ENCODE measurements around the gene FTSJ1. TPM values are rescaled to one million over a fixed set of nuclear protein-coding genes. Genes with fewer than 3 reads are reported as not detected.
"Not testable (repeated sequence)": the region's sequence is repeated elsewhere in the genome, so short reads cannot be mapped to it uniquely, and the experiment has no call there.

FTSJ1 gene
- 31.7 and 32.5 TPM in 2 replicates for total RNA-seq

DNA sequence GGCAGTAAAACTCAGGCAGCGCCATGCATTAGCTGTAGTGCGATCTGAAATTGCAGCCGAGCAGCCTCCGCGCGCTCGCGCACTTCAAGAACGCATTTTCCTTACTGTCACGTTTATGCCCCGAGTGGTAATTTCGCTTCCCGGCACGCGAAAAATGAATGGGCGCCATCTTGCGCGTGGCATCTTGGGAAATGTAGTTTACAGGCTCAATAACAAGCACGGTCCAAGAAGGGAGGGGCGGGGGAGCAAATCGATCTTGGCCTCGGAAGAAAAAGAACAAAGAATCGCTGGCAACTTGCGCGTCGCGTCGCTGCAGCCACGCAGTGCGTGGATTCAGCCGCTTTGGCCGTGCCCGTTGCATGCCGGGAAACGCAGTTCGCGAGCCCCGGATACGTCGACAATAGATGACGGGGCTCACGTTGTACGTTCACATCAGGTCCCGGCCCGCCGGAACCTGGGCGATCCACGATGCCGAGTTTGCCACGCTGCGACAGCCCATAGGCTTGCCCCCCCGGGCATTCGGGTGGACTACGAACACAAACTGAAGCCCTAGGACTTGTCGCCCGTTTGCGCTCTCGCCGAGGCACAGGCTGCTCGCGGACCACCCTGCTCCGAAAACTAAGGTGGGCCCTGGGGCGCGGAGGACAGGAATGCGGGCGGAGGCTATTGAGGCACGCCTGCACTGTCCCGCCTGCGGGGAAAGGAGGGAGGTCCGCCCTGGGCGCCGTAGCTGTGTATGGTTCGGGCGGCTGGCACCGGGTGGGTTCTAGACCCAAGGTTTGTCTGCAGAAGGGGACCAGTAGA lies at the start of gene FTSJ1:
FTSJ1 (plus strand) TSS at position 426 of the 804 bp plus-strand sequence. CDS start 1,849 bp downstream, outside the sequence.
- peak; percentile 88 to 93 for DNase-seq (ENCODE audit: low read depth in 2 of 2)

- DNase-seq (ENCODE audit: low read depth in 2 of 2) = not testable (repeated sequence)
Observed at GRCh38 chrX:48427027-48427716, 48.8 kb upstream of the FTSJ1 start.

- DNase-seq (ENCODE audit: low read depth in 2 of 2) = not testable (repeated sequence)
Observed at GRCh38 chrX:48429606-48430005, 46.4 kb upstream of the FTSJ1 start.

GRCh38 chrX:48430166-48430565 lies 45.8 kb upstream of the FTSJ1 start:
- DNase-seq (ENCODE audit: low read depth in 2 of 2) = not testable (repeated sequence)

DNA sequence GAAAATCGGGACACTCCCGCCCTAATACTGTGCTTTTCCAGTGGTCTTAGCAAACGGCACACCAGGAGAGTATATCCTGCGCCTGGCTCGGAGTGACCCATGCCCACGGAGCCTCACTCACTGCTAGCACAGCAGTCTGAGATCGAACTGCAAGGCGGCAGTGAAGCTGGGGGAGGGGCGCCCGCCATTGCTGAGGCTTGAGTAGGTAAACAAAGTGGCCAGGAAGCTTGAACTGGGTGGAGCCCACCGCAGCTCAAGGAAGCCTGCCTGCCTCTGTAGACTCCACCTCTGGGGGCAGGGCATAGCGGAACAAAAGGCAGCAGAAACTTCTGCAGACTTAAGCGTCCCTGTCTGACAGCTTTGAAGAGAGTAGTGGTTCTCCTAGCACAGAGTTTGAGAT lies 42.3 kb upstream of the FTSJ1 start:
- not testable (repeated sequence) for DNase-seq (ENCODE audit: low read depth in 2 of 2)

DNA sequence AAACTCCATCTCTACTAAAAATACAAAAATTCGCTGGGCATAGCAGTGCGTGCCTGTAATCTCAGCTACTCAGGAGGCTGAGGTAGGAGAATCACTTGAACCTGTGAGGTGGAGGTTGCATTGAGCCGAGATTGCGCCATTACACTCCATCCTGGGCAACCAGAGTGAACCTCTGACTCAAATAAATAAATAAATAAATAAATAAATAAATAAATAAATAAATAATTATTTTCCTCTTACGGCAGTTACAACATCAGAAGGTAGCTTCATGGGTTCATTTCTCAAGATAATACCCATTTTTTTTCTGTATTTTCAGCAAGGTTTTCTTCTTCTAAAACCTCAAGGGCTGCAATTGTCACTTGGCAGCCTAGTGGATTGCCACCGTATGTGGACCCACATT lies 28.8 kb upstream of the FTSJ1 start:
- DNase-seq (ENCODE audit: low read depth in 2 of 2) = not testable (repeated sequence)

DNA sequence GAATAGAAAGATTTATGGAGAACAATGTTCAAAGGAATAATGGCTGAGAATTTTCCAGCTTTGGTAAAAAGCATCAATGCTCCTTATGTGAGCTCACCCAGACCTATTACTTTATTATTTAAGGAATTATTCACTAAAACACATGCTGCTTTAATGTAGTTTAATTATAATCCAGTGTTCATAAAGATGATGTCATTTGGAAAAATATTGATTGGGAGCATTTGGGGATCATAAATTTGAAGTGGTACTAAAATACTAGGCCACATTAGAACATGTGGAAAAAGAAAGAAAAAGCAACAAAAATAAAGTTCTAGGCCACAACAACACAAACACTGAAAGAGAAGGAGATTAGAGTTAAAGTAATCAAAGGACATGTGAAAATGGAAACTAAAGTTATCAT lies 25.9 kb upstream of the FTSJ1 start:
- DNase-seq (ENCODE audit: low read depth in 2 of 2) = no peak

GRCh38 chrX:48451708-48452107 lies 24.3 kb upstream of the FTSJ1 start:
- no peak for DNase-seq (ENCODE audit: low read depth in 2 of 2)

GRCh38 chrX:48456628-48457331 lies 19.2 kb upstream of the FTSJ1 start:
- no peak for DNase-seq (ENCODE audit: low read depth in 2 of 2)

GRCh38 chrX:48458711-48459110 lies 17.3 kb upstream of the FTSJ1 start:
- no peak for DNase-seq (ENCODE audit: low read depth in 2 of 2)

- no peak for DNase-seq (ENCODE audit: low read depth in 2 of 2)
Observed at GRCh38 chrX:48459483-48459882, 16.5 kb upstream of the FTSJ1 start.

- DNase-seq (ENCODE audit: low read depth in 2 of 2) = no peak
Observed at GRCh38 chrX:48460031-48460430, 16.0 kb upstream of the FTSJ1 start.

GRCh38 chrX:48460606-48461005 lies 15.4 kb upstream of the FTSJ1 start:
- no peak for DNase-seq (ENCODE audit: low read depth in 2 of 2)

GRCh38 chrX:48461830-48462229 lies 14.2 kb upstream of the FTSJ1 start:
- no peak for DNase-seq (ENCODE audit: low read depth in 2 of 2)

DNA sequence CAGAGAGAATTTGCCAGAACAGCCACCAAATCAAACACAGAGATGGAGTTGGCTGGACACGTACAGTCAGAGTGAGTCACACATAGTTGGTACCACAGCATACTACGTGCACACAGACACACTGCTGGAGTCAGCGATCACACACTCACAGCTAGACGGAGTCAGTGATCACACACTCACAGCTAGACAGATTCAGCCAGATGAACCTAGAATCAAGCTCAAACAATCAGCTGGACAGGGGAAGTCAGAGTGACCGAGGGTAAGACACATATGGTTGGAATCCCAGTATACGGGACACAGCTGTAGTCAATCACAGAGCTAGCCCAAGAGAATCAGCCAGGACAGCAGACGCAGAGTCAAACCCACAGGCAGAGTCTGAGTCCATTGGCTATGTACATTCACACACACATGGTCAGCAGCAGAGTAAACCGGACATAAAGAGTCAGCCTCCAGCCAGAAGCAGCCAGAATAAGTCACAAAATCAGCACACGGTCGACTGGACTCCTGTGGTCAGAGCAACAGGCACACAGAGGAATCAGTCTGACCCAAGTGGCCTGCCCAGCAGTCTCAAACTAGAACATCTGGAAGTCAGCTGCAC lies 10.6 kb upstream of the FTSJ1 start:
- peak; percentile 13 to 68 for DNase-seq (ENCODE audit: low read depth in 2 of 2)

DNA sequence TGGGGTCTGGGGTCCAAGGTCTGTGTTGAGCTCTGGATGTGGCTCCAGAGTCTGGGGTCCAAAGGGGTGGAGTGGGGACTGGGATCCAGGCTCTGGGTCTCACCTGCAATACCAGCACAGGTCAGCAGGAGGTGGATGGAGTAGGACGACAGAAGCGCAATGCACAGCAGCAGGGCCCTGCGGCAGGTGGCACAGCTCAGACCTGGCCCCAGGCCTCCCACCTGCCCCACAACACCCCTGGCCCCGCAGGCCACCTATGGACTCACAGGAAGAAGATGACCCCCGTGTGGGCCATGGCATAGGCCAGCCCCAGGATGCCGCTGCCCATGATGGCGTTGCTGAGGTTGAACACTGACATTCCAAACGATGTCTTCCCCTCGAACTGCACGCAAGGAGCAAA lies 9.3 kb upstream of the FTSJ1 start:
- DNase-seq (ENCODE audit: low read depth in 2 of 2) = no peak

- no peak for DNase-seq (ENCODE audit: low read depth in 2 of 2)
Observed at GRCh38 chrX:48467281-48467761, 8.7 kb upstream of the FTSJ1 start.

- DNase-seq (ENCODE audit: low read depth in 2 of 2) = no peak
Observed at GRCh38 chrX:48468247-48468671, 7.7 kb upstream of the FTSJ1 start.

DNA sequence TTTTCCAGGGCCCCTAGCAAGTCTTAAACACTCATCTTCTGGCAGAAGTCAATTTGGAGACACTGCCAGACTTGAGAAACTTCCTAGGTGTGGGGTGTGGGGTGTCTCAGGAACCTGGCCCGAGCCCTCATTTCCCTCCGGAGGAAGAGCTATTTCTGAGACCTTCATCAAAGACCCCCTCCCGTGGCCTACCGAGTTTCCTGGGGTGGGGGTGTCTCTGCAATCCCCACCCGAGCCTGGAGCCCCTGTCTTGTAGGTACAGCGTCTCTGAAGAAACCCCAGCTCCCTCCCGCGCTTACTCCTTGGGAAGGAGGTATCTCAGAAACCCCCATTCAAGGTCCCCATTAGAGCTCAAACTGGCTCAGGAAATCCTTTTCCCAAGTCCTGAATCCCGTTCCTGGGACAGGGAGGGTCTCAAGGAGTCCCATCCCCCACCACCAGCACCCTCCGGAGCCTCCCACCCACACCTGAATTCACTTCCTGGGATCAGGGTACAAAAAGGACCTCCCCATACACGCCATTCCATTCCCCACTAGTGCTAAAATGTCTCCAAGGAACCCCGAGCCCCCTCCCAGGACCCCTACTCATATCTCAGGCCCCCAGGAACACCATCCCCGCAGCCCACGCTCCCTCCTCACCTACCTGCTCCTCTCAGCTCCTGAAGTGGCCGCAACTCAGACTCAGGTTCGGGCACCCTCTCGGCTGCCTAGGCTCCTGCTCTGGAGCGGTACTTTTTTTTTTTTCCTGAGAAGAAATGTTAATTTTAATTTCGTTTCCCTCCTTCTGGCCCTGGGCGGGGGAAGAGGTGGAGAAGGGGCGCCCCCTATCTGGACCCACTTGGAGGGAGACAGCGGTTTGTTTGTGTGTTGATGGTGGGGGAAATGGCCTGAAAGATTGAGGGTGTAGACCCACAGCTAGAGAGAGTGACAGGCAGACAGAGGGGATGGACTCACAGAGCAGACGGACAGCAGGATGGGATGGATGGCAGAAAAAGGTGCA lies 7.0 kb upstream of the FTSJ1 start:
- DNase-seq (ENCODE audit: low read depth in 2 of 2) = no peak

- no peak for DNase-seq (ENCODE audit: low read depth in 2 of 2)
Observed at GRCh38 chrX:48470110-48470832, 5.7 kb upstream of the FTSJ1 start, which contains the start of gene SLC38A5. SLC38A5 (minus strand) TSS chrX:48470260; CDS start chrX:48467924, 2,336 bp downstream.

Measured in lung microvascular endothelial cell (primary cell).